DMS79 (cell line): Measurements from ENCODE around the gene EIF2D.
"Not testable (repeated sequence)": the region's sequence is repeated elsewhere in the genome, so short reads cannot be mapped to it uniquely, and the experiment has no call there.

Experiments
- DNase-seq: peaks from one replicate; lab custom pipeline; 2025; lab: John Stamatoyannopoulos, UW

EIF2D gene, protein sequence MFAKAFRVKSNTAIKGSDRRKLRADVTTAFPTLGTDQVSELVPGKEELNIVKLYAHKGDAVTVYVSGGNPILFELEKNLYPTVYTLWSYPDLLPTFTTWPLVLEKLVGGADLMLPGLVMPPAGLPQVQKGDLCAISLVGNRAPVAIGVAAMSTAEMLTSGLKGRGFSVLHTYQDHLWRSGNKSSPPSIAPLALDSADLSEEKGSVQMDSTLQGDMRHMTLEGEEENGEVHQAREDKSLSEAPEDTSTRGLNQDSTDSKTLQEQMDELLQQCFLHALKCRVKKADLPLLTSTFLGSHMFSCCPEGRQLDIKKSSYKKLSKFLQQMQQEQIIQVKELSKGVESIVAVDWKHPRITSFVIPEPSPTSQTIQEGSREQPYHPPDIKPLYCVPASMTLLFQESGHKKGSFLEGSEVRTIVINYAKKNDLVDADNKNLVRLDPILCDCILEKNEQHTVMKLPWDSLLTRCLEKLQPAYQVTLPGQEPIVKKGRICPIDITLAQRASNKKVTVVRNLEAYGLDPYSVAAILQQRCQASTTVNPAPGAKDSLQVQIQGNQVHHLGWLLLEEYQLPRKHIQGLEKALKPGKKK

DNA sequence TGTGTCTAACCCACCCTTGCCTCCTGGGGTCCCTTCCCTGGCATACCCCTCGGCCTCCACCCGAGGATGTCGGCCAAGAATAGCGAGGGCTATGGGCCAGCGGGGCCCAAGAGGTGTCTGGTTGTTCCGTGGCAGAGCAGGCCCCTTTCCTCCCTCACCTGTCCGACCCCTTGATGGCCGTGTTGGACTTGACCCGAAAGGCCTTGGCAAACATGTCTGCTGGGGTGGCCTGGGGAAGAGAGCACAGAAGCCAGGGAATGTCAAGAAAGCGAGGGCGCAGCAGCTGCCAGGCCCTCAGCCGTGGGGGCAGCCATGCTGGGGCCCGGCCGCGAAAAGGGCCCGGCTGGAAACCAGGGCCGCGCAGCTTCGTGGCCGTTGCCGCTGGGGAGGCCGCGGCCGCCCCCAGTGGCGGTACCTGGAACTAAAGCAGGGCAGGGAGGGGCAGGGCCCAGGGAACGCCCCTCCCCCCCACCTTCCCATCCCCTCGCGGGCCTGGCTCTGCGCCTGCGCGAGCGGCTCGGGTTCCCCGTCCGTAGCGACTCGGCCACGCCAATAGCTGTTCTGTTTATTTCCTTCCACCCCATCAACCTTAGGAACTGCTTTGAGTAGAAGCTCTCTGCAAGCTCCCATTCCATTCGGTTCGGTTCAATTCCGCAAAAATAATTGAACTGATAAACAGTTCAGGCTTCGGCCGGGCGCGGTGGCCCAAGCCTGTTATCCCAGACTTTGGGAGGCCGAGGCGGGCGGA is at the start of gene EIF2D:
EIF2D (minus strand) TSS at position 337 of the 748 bp plus-strand sequence; CDS start at position 214, 123 bp downstream.
- peak; percentile 75 for DNase-seq

DNA sequence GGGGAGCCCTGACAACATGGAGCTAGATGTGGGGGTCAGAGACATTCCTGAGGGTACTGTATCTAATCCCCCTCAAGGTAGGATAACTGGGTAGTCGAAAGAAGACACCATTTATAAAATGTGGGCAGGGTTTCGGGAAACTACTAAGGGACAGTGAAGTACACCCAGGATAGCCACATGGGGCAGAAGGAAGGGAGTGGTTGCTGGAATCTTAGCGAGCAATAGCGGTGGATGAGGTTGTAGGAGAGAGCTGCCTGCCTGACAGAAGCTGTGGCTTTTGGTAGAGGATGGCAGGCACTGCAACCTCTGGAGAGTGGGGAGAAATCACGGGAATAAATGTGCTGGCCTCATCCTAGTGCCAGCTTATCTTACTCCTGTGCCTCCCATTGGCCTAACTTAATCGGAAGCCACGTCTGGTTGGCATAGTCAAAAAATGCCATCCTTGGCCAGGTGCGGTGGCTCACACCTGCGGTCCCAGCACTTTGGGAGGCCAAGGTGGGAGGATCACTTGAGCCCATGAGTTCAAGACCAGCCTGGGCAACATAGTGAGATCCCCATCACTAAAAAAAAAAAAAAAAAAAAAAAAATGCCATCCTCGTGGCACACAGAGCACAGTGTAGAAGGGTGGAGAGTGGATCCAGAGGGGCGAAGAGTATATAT is 49.0 kb upstream of the EIF2D start:
- no peak for DNase-seq

DNA sequence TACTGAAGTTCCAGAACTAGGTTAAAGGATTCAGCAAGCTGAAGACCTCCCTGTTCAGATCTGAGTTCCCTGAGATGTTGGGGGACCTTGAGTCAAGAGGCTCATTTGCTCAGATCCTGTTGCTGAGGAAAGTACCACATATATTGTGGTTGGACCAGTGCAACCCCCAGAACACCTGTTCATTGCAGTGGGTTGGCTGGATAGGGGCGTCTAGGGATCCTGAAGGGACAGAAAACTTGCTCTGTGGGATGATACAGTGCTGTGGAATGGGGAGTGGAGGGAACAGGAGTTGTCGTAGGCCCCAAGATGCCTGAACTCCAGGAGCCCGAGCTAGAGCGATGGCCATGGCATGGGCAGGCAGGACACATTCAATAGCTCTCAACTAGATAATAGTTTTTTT is 47.9 kb upstream of the EIF2D start:
- DNase-seq: no peak

DNA sequence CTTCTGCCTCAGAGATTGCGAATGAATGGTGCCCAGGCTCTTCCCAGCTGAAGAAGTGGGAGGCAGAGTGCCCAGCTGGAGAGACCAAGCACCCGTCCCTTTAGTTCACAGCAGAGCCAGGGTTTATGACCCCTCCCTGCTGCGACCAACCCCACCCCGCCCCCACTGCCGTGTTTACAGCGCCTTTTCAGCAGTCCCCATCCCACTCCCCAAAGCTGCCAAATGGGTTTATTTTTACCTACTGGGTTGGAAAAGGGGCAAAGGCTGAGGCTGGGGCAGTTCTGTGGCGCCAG is 46.7 kb upstream of the EIF2D start:
- no peak for DNase-seq

DNA sequence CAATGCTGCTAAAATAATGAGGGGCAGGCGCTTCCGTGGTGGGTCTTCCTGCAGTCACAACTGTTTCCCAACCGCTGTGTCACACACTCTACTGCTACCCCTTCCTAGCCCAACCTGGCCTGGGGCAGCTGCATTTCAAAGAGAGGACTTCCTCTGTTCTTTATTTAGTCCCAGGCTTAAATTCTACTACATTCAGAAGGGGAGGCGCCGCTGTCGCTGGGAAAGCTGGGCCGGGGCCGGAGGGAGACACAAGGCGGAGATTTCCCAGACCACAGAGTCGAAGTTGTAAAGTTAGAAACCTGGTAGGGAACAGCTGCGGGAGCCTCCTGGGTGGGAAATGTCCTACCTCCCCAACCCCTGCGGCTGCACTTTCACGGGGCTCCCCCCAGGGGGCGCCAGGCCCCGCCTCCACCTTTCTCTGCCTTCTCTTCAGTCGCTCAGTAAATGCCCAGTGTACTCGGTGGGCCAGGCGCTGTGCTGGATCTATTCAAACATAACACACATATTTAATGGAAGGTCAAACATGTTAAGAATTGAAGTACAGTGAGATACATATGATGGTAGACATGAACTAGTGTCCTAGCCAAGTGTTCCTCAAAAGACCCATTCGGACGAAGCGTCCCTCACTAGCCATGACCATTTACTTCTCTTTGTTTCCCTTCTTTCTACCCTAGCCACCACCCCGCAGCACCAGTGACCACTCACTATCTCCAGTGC is 46.2 kb upstream of the EIF2D start:
- no peak for DNase-seq

DNA sequence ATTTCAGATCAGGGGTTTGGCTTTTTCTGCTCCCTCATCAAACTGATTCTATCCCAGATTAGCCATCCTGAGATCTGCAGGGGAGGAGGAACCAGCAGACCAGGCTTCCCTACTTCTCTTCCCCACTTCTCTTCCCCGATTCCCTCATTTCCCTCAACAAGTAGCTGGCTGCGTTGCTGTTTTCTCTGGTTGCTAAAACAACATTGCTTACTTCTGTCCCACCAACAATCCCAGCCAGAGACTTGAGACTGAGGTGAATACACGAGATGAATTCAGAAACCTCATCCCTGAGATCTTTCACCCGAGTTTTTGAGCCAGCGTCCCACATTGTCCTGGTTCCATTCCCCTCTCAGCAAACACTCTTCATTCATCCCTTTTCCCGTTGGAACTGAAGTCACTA is 45.5 kb upstream of the EIF2D start:
- no peak for DNase-seq

DNA sequence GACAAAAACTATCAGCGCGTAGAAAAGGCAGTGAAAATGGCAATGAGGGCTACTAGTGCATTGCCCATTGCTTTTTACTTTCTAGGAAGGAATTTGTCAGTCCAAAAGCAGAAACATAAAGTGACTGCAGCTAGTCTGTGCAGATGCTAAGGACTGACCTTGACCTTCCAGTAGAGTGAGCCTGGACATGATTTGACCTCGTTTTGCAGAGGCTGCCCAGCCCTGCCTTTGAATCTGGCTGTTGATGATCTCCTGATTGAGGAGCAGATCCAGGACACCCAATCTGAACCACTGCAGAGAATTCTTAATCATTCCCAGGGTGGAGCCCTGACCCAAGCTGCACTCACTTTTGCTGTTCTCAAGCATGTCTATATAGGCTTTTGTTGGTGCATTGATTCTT is 44.7 kb upstream of the EIF2D start:
- no peak for DNase-seq

DNA sequence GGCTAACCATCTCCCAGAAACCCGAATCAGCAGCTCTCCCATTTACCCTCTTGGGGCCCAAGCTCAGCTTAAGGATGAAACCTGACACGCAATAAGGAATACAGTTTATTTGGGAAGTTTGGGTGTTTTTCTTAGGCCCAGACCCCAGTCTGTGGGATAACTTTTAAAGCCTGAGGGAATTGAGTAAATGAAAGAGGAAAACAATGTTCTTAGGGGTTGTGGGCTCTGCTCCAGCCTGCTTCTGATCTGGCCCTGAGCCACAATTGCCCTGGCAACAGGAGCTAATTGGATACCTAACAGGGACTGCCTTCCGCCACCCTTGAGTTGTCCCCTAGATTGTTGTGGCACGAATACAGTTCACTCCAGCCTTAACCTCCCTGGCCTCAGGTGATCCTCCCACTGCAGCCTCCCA is 43.2 kb upstream of the EIF2D start:
- DNase-seq: peak; percentile 53

DNA sequence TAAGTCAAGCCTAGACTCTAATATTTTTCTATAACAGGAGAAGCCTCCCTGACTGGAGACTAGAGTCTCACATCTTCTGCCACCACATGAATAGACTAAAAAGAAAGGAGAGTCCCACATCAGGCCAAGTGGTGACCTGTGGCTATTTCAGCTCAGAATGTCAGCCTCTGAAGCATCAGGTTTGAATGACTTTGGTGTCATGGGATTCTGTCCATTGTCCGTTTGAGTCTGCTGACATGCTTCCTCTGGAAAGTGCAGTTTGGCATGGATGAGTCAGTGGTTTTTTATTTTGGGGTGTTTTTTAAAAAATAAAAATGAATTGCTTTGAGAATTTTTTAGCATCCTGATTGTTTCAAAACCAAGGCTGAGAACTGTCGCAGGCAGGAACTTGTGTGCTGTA is 42.6 kb upstream of the EIF2D start:
- no peak for DNase-seq

DNA sequence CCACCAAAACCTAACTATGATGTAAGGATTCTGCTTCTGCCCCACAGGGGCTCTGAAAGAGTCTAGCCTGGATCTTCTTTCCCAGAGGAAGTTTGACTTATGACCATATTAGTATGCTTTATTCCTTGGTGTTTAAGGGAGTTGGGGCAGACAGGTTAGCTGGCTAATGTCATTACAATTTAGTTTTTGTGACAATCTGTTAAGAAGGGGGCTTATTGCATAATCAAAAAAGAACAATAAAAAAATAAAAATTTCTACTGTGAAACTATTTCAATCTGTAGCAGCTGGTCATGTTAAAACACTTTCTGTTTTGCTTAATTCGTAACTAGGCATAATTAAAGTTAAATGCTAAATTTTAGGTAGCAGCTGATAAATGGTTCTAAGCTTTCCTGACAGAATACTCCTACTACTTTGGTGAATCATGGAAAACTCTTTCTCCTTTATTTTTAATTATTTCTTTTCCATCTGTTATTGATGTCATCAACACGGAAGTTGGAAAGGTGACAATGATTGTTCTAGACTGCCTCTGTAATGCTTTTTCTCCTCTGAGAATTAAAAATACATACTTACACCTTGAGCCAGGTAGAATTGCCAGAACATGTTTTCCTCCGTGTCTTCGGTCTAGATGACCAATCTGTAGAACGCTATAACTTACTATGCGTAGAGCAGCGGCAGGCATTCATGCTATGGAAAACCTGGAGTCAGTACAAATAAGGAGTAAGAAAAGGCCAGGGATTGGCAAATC is 41.6 kb upstream of the EIF2D start:
- no peak for DNase-seq

DNA sequence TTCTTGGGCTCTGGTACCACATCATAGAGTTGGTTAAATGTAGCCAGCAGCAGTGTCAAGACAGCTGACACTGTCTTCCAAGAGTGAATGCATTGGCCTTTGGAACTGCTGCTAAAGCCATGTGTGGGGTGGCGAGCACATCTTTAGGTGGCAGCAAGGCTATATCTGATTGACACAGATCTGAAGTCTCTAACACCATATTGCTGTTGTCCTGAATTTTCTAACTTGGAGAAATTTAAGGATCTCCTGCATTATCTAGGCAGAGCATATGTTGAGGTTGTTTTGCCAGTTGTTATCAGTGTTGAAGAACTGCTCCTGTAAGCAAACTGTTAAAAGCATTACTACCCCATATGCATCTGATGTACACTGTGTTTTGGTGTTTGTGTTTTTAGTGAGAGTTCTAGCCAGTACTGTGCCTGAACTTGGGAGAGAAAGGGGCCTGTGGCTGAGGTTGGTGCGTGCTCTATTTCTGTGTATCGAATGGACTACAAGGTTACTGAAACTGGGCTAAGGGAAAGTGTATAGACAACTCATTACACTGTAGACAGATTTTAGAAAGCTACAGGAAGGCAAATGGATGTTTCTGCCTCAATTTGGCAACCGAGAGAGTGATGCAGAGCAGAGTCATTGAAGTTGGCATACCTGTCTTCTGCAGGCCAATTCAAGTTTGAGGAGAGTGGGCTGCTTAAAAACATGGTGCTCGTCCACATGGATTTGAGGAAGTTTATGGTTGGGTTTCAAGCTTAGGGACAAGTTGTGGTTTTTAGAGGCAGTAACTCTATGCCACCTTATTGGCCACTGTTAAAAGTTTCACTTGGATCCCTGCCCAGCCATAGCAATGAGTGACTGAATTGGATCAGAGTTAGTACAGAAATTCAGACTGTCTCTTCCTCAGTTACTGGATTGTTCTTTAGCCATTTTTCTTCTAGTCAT is 40.0 kb upstream of the EIF2D start:
- peak; percentile 7 for DNase-seq

DNA sequence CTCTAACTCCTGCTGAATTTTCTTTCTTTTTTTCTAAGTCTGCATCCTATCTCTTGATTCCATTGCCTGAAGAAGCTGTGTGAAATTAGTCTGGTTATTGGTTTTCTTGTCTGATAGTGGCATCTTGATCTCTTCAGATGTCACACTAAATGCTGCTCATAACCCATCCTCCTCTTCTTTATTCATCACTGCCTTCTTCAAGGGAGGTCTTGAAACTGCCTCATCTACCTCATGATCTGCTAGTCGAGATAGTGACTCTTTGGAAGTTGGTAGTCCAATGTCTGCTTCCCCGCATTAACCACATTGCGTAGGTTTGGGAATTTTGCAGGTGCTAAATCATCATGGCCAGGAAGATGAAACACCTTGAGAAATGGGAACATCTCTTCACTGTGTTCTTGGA is 38.7 kb upstream of the EIF2D start:
- no peak for DNase-seq

DNA sequence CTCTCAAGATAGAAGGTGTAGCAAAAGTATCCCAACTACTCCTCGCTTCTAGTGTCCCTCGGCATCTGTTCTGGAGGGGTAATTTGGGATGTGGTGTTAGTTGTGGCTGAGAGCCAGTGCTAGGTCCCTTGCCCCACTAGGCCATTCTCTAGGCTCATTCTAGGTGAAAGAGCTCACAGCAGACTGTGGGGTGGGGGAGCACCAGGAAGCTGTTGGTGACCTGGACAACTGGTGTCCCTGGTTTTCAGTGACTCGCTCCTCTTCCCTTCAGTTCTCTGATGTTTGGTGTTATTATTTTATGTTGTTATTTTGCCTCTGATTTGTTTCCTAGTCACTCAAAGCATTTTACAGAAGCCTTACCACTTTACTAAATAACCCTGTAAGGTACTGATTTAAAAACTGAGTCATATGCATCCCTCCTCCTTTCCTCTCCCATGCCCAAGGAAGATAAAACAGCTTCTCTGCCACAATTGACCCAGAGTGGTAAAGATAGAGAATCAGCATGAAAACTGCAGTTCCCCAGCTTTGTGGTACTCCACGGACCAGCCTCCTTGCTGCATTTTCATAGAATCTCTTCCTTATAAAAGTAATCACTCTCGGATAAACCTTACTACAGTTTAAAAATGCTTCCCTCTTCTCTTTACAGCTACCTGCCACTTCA is 37.1 kb upstream of the EIF2D start:
- no peak for DNase-seq

DNA sequence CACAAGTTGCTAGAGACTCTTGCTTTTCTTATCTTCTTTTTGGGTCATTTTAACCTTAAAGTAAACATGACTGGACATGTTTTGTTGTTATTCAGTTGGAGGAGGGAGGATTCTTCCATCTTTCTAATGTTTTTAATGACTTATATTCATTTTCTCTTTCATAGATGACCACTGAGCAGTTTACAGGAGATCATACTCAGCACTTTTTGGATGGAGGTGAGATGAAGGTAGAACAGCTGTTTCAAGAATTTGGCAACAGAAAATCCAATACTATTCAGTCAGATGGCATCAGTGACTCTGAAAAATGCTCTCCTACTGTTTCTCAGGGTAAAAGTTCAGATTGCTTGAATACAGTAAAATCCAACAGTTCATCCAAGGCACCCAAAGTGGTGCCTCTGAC is 35.0 kb upstream of the EIF2D start:
- no peak for DNase-seq

DNA sequence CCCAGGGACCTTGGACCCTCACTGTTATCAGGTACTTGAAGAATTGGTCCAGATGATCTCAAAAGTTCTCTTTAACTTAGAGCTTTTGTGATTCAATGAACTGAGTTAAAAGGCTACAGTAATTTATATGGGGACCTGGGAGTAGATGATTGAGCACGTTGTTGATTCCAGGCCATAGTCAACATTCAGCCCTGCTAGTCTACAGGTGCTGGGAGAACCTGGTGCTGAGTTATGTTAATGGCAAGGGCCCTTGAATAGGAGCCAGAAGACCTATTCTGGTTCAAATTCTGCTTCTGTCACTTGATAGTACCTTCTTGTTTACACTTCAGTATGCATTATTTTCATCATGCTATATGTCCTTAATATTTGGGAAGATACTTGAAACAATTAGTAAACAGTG is 34.2 kb upstream of the EIF2D start:
- peak; percentile 58 for DNase-seq

DNA sequence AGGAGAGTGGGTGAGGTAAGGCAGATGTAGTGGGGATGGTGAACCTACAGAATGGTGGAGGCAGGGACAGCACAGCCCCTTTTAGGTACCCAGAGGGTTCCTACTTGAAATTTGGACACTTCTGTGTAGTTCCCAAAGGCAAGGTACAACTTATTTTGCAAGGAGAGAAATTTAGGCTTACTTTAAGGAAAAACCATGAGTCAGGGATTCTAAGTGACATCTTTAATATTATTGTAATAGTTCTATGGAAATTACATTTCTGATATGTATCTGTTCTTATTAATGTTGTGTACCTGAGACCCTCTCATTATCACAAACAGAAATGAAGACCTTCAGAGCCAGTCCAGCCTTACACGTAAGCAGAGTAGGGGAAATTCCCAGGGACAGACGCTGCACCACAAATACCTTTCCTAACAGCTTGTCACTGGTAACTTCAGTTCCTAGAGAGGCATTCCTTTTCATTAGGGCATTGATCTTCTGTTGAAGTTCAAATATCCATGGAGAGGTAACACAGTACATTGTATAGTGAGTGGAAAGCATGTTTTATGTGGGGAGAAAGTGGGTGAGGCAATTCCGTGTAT is 30.9 kb upstream of the EIF2D start:
- no peak for DNase-seq

DNA sequence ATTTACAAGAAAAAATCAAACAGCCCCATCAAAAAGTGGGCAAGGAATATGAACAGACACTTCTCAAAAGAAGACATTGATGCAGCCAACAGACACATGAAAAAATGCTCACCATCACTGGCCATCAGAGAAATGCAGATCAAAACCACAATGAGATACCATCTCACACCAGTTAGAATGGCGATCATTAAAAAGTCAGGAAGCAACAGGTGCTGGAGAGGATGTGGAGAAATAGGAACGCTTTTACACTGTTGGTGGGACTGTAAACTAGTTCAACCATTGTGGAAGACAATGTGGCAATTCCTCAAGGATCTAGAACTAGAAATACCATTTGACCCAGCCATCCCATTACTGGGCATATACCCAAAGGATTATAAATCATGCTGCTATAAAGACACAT is 29.8 kb upstream of the EIF2D start:
- DNase-seq: not testable (repeated sequence)

DNA sequence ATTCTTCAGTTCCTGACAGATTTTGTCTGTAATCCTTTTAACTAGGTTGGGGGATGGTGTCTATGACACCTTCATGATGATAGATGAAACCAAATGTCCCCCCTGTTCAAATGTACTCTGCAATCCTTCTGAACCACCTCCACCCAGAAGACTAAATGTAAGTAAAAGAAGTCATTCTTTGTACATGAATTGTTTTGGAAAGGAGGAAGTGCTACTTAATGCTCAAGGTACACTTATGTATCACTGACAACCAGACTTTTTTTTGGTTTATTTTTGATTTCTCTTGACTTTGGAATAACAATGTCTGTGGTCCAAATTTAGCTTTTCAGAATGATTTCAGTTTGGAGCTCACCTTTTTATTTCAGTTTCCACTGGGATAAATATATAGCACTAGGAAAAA is 25.3 kb upstream of the EIF2D start:
- no peak for DNase-seq

DNA sequence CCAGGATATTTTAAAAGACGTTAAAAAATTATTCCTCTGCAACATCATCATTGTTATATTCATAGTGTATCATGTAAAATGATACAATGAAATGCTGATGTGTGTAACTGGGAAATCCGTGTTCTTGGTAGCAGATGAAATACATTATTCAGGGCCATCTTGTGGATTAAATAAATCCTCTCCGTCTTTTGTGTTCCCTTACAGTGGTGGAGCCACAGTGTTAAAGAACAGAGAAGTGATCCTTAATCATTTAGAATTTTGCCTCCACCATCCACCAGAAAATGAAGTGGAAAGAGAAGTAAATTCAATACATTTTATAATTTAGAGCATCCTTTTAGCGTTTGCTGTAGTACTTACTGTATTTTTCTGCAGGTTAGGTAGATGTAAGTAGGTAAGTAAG is 24.4 kb upstream of the EIF2D start:
- no peak for DNase-seq
